RWPE1 (cell line): ENCODE measurements around the gene PPP2R2B.

Experiments
- CTCF ChIA-PET: fragments of 350-600 bp; sonication (Branson Sonifier 250); formaldehyde crosslinking; extraction: SDS; loops from one replicate; lab custom pipeline; 2021; lab: Yijun Ruan, JAX
- POLR2A ChIA-PET: fragments of 400-600 bp; formaldehyde crosslinking; extraction: SDS; loops from one replicate; lab custom pipeline; 2020; ENCODE audit warnings: antibody characterized with exemption; ENCODE audit not compliant: low non-redundant PET; lab: Yijun Ruan, JAX
- DNase-seq: peaks from one replicate; pipeline ENCODE4 v3.0.0; 2012; ENCODE audit warnings: low spot score
- H3K27ac ChIP-seq: fragments of 450-650 bp; 2 replicates; pipeline ENCODE4 v1.5.1; 2017
- TF ChIP-seq, protein P1 (sequence below): fragments of 450-650 bp; conservative IDR thresholded peaks from 2 replicates; pipeline ENCODE4 v1.5.1; 2017; ENCODE audit warnings: low read depth, mild to moderate bottlenecking

Gene PPP2R2B

DNA sequence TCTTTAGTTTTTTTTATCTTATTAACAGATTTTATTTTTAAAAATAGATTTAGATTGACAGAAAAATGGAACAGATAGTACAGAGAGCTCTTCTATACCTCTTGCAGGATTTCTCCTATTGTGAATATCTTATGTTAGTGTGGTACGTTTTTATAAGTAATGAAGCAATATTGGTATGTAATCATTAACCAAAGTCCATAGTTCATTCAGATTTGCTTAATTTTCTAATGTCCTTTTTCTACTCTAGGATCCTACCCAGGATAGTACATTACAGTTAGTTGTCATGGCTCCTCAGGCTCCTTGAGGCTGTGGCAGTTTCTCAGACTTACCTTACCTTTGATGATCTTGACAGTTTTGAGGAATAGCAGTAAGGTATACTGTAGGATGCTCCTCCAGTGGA lies 30.4 kb downstream of the PPP2R2B start:
- POLR2A ChIA-PET, result no interaction called here
- no peak for DNase-seq
- H3K27ac ChIP-seq, result no peak overlapping the region
- CTCF ChIA-PET, result no interaction called here
- TF ChIP-seq, protein P1, sequence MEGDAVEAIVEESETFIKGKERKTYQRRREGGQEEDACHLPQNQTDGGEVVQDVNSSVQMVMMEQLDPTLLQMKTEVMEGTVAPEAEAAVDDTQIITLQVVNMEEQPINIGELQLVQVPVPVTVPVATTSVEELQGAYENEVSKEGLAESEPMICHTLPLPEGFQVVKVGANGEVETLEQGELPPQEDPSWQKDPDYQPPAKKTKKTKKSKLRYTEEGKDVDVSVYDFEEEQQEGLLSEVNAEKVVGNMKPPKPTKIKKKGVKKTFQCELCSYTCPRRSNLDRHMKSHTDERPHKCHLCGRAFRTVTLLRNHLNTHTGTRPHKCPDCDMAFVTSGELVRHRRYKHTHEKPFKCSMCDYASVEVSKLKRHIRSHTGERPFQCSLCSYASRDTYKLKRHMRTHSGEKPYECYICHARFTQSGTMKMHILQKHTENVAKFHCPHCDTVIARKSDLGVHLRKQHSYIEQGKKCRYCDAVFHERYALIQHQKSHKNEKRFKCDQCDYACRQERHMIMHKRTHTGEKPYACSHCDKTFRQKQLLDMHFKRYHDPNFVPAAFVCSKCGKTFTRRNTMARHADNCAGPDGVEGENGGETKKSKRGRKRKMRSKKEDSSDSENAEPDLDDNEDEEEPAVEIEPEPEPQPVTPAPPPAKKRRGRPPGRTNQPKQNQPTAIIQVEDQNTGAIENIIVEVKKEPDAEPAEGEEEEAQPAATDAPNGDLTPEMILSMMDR, result no peak

DNA sequence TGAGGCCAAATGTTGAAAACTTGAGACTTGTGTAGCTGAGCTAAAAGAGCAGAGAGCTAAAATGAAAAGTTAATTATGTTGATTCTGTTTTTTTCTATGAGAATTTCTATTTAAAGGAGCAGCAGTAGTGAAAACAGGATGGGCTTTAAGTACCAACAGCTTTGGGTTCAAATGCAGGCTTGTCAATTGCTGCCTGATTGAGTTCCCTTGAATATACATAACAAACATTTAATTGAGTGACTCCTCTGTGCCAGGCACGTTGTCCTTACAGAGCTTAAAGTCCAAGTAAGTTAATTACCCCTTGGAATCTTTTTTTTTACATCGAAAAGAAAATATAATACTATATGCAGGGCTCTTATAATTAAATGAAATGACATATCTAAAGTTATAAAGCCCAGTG lies 38.5 kb downstream of the PPP2R2B start:
- H3K27ac ChIP-seq, result no peak overlapping the region
- TF ChIP-seq, protein P1, result no peak
- POLR2A ChIA-PET, result no interaction called here
- DNase-seq, result no peak
- CTCF ChIA-PET, result interaction anchor here (0.5 to 1.0 kb wide), 3 partner anchors 18 to 1577 kb away, joined by 3 read pairs; no protein-coding TSS in a partner anchor

DNA sequence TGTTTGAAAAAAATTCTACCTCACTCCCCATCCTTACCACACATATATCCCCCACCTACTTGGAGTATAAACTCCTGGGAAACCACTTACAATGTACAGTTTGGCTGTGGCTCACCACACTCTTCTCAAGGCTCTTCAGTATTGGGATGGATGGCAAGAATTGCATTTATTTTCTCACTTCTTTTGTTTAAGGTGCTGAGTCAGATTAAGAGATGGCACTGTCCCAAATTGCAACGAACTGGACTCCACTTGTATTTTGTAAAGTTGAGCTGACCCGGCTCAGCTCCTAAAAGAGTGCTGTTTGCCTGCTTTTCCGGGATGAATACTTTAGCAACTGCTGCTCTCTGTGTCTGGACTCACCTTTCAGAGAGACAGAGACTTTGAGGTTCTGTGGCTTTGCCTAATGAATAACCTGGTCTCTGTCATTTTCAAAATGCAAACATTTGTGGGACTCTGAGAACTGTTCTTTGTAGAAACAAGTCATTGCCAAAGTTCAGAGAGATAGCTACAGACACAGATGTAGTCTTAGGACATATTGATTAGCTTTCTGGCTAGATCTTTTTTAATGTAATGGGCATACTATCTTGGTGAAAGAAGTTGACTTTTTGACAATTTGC lies 42.2 kb downstream of the PPP2R2B start:
- TF ChIP-seq, protein P1, result no peak
- no peak overlapping the region for H3K27ac ChIP-seq
- no peak for DNase-seq
- POLR2A ChIA-PET, result no interaction called here
- CTCF ChIA-PET, result no interaction called here

DNA sequence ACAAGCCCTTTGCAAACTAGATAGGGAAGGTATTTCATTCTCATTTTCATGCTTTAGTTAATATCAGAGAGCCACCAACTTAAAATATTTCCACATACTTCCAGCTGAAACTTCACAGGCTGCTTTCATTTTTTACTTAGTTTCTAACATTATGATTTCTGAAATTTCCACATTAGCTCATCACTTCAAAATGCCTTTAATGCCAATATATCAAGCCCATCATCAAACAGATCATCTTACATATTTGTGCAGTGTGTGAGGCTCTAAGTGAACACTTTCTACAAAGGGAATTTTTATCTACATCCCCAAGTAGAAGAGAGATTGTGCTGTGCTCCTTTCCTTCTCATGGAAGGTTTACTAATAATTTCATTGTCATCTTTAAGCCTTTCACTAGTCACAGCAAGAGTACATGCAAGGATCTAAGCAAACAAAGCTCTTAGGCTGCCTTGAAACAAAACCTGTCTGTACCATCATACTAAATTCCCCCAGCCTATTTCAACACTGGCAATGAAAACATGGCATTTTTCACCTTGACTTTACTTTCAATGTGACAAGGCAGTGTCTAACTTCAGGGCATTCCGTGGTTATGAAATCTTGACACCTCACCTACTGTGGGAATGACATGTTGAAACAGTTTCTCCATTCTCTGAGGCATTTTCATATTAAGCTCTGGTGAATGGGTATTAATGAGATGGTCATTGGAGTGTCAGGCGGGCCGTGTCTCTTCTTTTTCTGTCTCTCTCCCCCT lies 45.4 kb downstream of the PPP2R2B start:
- TF ChIP-seq, protein P1, result no peak
- H3K27ac ChIP-seq, result no peak overlapping the region
- POLR2A ChIA-PET, result no interaction called here
- CTCF ChIA-PET, result interaction anchor here (0.6 to 0.9 kb wide), 2 partner anchors 11 to 48 kb away, joined by 3 read pairs; no protein-coding TSS in a partner anchor
- no peak for DNase-seq

DNA sequence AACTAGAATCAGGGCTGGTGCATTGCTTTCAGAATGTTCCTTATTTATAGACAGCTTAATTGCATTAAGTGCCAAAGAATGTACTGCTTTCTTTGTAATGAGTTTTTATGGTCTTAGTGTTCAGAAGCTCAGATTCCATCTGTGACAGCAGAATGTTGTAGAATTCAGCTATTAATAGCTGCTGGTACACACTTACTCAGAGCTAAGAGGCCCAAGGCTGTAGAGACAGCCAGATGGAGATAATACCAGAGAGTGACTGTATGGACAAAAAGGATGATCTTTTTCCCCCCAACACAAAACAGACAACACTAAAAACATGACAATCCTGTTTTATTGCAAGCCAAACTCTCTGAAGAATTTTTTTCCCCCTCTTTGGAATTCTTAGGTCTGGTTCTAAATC lies 50.2 kb downstream of the PPP2R2B start:
- no peak for DNase-seq
- ChIA-PET CTCF (no interaction called here), POLR2A (no interaction called here)
- no peak overlapping the region for H3K27ac ChIP-seq
- TF ChIP-seq, protein P1, result no peak

DNA sequence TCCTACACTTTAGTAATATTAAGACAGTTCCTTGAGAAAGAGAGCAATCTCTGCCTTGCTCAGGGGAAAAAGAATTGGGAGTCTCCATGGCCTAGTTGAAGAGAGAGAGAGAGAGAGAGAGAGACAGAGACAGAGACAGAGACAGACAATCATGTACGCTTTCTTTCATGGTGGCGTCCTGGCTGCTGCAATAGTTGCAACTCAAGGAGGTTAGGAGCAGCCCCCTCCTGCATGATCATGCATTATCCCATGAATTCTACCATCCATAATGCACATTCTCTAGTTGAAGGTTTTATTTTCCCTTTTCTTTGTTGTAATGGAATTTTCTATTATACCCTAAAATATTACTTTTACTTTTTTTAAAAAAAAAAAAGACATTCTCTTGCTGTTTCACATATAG lies 50.7 kb downstream of the PPP2R2B start:
- POLR2A ChIA-PET, result no interaction called here
- TF ChIP-seq, protein P1, result no peak
- no peak for DNase-seq
- no peak overlapping the region for H3K27ac ChIP-seq
- CTCF ChIA-PET, result no interaction called here
